ENCODE measurements around the gene SLC39A5. TPM values are rescaled to one million over a fixed set of nuclear protein-coding genes. Genes with fewer than 3 reads are reported as not detected.

SLC39A5 gene
- total RNA-seq, 1 donor from 2014 or later, result 0.08 TPM

- TF ChIP-seq CTCF (IDR thresholded peaks at IDR 0.05; ENCODE audit: insufficient read depth, low read length, poor library complexity, severe bottlenecking), result no peak
- peaks cover 8% of the 10 kb centered on the region for H3K36me3 ChIP-seq (ENCODE audit: control insufficient read depth, insufficient read depth, low read length)
- no peak for DNase-seq (ENCODE audit: low read depth)
- no peak overlapping the region for H3K4me3 ChIP-seq (ENCODE audit: low read depth, low read length)
- H3K27me3 ChIP-seq (ENCODE audit: control insufficient read depth, insufficient read depth, low read length), result no peaks in the 10 kb centered on the region
Measured at GRCh38 chr12:56243731-56244181, 13.9 kb downstream of the SLC39A5 start.

GRCh38 chr12:56244494-56244893, 14.6 kb downstream of the SLC39A5 start:
- DNase-seq (ENCODE audit: low read depth), result no peak
- peaks cover 11% of the 10 kb centered on the region for H3K36me3 ChIP-seq (ENCODE audit: control insufficient read depth, insufficient read depth, low read length)
- no peak overlapping the region for H3K4me3 ChIP-seq (ENCODE audit: low read depth, low read length)
- no peak for TF ChIP-seq CTCF (IDR thresholded peaks at IDR 0.05; ENCODE audit: insufficient read depth, low read length, poor library complexity, severe bottlenecking)
- H3K27me3 ChIP-seq (ENCODE audit: control insufficient read depth, insufficient read depth, low read length), result no peaks in the 10 kb centered on the region

- no peak for DNase-seq (ENCODE audit: low read depth)
- no peaks in the 10 kb centered on the region for H3K27me3 ChIP-seq (ENCODE audit: control insufficient read depth, insufficient read depth, low read length)
- H3K36me3 ChIP-seq (ENCODE audit: control insufficient read depth, insufficient read depth, low read length), result peaks cover 10% of the 10 kb centered on the region
- no peak for TF ChIP-seq CTCF (IDR thresholded peaks at IDR 0.05; ENCODE audit: insufficient read depth, low read length, poor library complexity, severe bottlenecking)
- no peak overlapping the region for H3K4me3 ChIP-seq (ENCODE audit: low read depth, low read length)
Measured at GRCh38 chr12:56247923-56248322, 18.1 kb downstream of the SLC39A5 start.

- no peak for DNase-seq (ENCODE audit: low read depth)
- no peak overlapping the region for H3K4me3 ChIP-seq (ENCODE audit: low read depth, low read length)
- TF ChIP-seq CTCF (IDR thresholded peaks at IDR 0.05; ENCODE audit: insufficient read depth, low read length, poor library complexity, severe bottlenecking), result no peak
- H3K27me3 ChIP-seq (ENCODE audit: control insufficient read depth, insufficient read depth, low read length), result no peaks in the 10 kb centered on the region
- H3K36me3 ChIP-seq (ENCODE audit: control insufficient read depth, insufficient read depth, low read length), result peaks cover 12% of the 10 kb centered on the region
Measured at GRCh38 chr12:56248711-56249110, 18.9 kb downstream of the SLC39A5 start.

- peaks cover 10% of the 10 kb centered on the region for H3K36me3 ChIP-seq (ENCODE audit: control insufficient read depth, insufficient read depth, low read length)
- H3K4me3 ChIP-seq (ENCODE audit: low read depth, low read length), result no peak overlapping the region
- TF ChIP-seq CTCF (IDR thresholded peaks at IDR 0.05; ENCODE audit: insufficient read depth, low read length, poor library complexity, severe bottlenecking), result no peak
- no peak for DNase-seq (ENCODE audit: low read depth)
- no peaks in the 10 kb centered on the region for H3K27me3 ChIP-seq (ENCODE audit: control insufficient read depth, insufficient read depth, low read length)
Measured at GRCh38 chr12:56252649-56253048, 22.8 kb downstream of the SLC39A5 start.

GRCh38 chr12:56253091-56253490, 23.2 kb downstream of the SLC39A5 start:
- H3K27me3 ChIP-seq (ENCODE audit: control insufficient read depth, insufficient read depth, low read length), result no peaks in the 10 kb centered on the region
- no peak for DNase-seq (ENCODE audit: low read depth)
- H3K4me3 ChIP-seq (ENCODE audit: low read depth, low read length), result no peak overlapping the region
- no peak for TF ChIP-seq CTCF (IDR thresholded peaks at IDR 0.05; ENCODE audit: insufficient read depth, low read length, poor library complexity, severe bottlenecking)
- peaks cover 10% of the 10 kb centered on the region for H3K36me3 ChIP-seq (ENCODE audit: control insufficient read depth, insufficient read depth, low read length)
